ENCODE results near the gene ZNF385C.
"Not testable (repeated sequence)": the region's sequence is repeated elsewhere in the genome, so short reads cannot be mapped to it uniquely, and the experiment has no call there.

Gene ZNF385C

DNA sequence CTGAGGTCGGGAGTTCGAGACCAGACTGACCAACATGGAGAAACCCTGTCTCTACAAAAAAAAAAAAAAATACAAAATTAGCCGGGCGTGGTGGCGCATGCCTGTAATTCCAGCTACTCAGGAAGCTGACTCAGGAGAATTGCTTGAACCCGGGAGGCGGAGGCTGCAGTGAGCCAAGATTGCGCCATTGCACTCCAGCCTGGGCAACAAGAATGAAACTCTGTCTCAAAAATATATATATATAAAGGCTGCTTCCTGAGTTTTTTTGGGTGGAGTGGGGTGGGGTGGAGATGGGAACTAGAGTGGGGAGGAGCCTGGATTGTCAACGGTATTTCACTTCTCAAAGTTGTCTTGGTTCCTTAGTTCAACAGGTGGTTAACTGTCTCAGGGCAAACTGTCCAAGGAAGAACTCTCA lies 88.0 kb downstream of the ZNF385C start:
- not testable (repeated sequence) for ATAC-seq (replicated peaks; ENCODE audit: extremely low read depth, poor library complexity, severe bottlenecking); DNase-seq (ENCODE audit: low spot score in 2 of 2); H3K4me3 Mint-ChIP-seq; H3K27me3 Mint-ChIP-seq; H3K9me3 Mint-ChIP-seq
- peaks cover 54% of the 10 kb centered on the region for H3K4me1 Mint-ChIP-seq
- H3K36me3 Mint-ChIP-seq (ENCODE audit: insufficient read depth) = peaks cover 19% of the 10 kb centered on the region
- peak overlapping the region; percentile 75 for H3K27ac Mint-ChIP-seq (ENCODE audit: low read depth)

DNA sequence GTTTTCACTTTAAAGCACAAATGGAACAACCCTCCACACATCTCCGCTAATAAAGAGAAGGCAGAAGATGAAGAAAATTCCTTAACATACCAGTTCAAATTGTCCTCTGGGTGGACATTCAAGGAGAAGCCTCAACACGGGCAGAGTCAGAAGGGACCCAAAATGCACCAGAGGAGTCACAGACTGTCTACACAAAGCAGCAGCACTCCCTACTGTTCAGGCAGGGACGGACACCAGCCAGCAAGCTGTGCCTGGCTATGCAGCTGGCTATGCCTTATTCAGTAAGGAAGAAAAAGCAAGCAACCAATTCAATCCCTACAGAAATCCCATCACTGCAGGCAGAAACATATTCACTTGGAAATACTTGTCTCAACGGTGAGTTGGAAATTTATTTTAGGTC lies 89.1 kb downstream of the ZNF385C start:
- ATAC-seq (replicated peaks; ENCODE audit: extremely low read depth, poor library complexity, severe bottlenecking) (no peak), DNase-seq (ENCODE audit: low spot score in 2 of 2) (no peak)
- H3K9me3 Mint-ChIP-seq = no peaks in the 10 kb centered on the region
- peaks cover 16% of the 10 kb centered on the region for H3K36me3 Mint-ChIP-seq (ENCODE audit: insufficient read depth)
- peaks cover 55% of the 10 kb centered on the region for H3K4me1 Mint-ChIP-seq
- H3K4me3 Mint-ChIP-seq = no peak overlapping the region
- no peak overlapping the region for H3K27ac Mint-ChIP-seq (ENCODE audit: low read depth)
- H3K27me3 Mint-ChIP-seq = no peaks in the 10 kb centered on the region

DNA sequence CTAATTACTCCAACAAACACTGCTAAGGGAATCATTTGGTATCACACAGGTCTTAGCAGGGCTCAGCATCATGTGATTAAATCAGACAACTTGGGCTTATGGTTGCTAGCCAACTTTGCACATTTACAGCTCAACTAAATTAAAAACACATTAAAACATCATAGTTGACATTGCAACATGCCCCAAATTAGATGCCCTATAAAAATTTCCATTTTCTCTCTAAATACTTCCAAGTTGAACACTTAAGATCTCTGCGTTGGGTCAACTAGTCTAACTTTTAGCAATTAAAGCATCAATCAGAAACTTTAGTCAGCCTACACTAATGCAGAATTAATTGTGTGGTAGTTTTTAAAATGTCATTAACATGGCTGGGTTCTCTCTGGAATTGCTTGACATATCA lies 93.1 kb downstream of the ZNF385C start:
- peaks cover 55% of the 10 kb centered on the region for H3K4me1 Mint-ChIP-seq

DNA sequence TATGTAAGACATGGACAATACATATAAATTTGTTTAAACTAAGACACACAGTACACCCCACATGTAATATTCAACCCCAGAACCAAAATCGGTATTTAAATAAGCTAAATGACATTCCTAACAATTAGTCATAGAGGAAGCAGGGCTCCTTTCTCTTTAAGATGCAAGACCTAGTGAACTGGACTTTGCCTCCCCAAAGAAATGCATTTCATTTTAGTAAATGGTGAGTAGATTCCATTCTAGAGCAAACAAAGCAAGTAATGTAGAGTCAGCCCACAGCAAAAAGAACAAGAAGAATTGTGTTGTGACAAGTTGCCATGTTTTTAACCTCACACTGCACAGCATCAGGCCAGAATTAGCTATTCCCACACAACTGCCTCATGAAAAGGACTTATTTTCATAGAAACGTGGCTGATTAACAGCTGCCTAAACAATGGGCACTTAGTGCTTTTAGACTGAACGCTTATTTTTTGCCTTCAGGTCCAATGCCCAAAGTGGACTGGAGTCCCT lies 95.4 kb downstream of the ZNF385C start:
- no peak overlapping the region for H3K27ac Mint-ChIP-seq (ENCODE audit: low read depth)
- H3K36me3 Mint-ChIP-seq (ENCODE audit: insufficient read depth) = peaks cover 44% of the 10 kb centered on the region
- DNase-seq (ENCODE audit: low spot score in 2 of 2) (no peak), ATAC-seq (replicated peaks; ENCODE audit: extremely low read depth, poor library complexity, severe bottlenecking) (no peak)
- H3K9me3 Mint-ChIP-seq = no peaks in the 10 kb centered on the region
- H3K4me3 Mint-ChIP-seq = no peak overlapping the region
- no peaks in the 10 kb centered on the region for H3K27me3 Mint-ChIP-seq
- H3K4me1 Mint-ChIP-seq = peaks cover 42% of the 10 kb centered on the region

More for the DNA sequence above, 93.1 kb downstream of the ZNF385C start:
- no peak for DNase-seq (ENCODE audit: low spot score in 2 of 2)
- no peaks in the 10 kb centered on the region for H3K27me3 Mint-ChIP-seq
- H3K9me3 Mint-ChIP-seq = no peaks in the 10 kb centered on the region
- no peak overlapping the region for H3K4me3 Mint-ChIP-seq
- peak overlapping the region; percentile 23 for H3K27ac Mint-ChIP-seq (ENCODE audit: low read depth)
- ATAC-seq (replicated peaks; ENCODE audit: extremely low read depth, poor library complexity, severe bottlenecking) = no peak
- H3K36me3 Mint-ChIP-seq (ENCODE audit: insufficient read depth) = peaks cover 31% of the 10 kb centered on the region

DNA sequence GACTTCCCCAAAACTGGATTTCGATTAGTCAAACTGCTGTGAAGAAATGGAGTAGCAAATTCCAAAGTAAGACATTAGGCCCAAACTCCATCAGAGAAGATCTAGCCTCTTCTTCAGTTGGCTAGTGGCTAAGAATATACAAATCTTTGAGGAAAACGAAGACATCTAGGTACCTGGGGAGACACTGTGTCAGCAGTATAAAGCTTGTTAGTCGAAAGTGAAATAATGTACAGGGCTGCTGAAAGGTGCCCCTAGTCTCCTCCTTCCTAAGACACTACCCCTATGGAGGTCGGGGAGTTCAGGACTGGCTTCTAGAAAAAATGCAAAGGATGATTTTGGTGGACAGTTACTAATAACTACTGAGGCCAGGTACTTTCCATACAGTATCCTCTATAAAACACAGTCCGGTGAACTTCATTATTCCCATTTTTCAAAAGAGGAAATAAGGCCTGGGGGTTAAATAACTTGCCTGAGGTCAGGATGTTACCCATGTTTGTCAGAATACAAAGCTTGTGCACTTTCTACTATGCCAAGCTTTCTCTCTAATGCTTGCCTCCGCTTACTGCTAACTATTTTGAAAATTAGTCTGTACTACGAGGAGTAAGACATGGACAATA lies 96.0 kb downstream of the ZNF385C start:
- Mint-ChIP-seq H3K4me3 (no peak overlapping the region), H3K27ac (ENCODE audit: low read depth) (no peak overlapping the region), H3K36me3 (ENCODE audit: insufficient read depth) (peaks cover 50% of the 10 kb centered on the region), H3K27me3 (no peaks in the 10 kb centered on the region), H3K9me3 (no peaks in the 10 kb centered on the region), H3K4me1 (peaks cover 41% of the 10 kb centered on the region)
- DNase-seq (ENCODE audit: low spot score in 2 of 2) (no peak), ATAC-seq (replicated peaks; ENCODE audit: extremely low read depth, poor library complexity, severe bottlenecking) (no peak)

DNA sequence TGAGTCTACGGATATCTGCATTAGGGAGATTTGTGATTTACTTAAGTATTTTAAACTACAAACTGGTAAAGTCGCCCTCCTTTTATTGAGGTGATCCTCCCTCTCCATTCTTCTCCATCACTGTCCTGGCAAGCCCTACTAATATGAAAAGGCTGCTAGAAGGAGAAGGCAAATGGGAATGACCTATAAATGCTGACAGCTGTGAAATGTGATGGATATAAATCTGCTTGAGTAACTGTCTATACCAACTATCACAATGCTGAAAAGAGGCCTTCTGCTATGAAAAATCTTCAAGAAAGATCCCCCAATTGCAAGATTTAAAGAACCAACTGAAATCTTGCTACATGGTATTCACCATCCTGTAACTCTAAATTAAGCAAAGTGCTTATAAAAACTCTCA lies 96.5 kb downstream of the ZNF385C start:
- Mint-ChIP-seq H3K4me1 (peaks cover 37% of the 10 kb centered on the region), H3K27ac (ENCODE audit: low read depth) (no peak overlapping the region), H3K9me3 (no peaks in the 10 kb centered on the region)

DNA sequence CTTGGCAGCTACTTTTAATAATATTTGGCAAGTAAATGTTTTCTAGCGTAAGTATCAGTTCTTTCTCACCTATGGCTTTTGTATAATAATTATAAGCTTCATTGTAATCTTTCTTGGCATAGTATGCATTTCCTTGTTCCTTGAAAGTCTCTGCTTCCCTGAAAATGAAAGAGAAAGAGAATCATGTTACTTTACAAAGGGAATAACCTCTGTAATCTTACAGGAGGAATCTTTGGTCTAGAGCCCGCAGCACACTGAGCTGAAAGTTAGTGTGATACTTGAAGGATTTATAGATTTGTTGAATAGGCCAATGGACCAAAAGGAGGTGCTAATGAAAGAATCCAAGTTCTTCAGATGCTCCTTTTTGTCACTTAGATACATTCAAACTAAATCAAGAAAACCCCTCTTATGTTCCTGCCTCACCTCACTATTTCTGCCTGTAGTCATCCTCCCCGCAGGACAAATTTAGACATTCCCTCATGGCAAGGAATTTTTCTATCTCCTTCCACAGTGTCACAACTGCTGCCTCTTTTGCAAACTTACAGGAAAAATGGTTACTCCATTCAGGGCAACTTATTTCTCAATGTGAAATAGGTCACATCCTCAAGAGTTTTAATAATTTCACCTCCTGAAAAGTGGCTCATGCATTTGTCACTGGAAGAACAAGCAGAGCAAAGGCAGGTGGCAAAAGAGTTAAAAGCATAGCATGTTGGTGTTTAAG lies 97.7 kb downstream of the ZNF385C start:
- Mint-ChIP-seq H3K27ac (ENCODE audit: low read depth) (no peak overlapping the region), H3K4me3 (no peak overlapping the region), H3K36me3 (ENCODE audit: insufficient read depth) (peaks cover 64% of the 10 kb centered on the region), H3K4me1 (peaks cover 35% of the 10 kb centered on the region), H3K9me3 (no peaks in the 10 kb centered on the region), H3K27me3 (no peaks in the 10 kb centered on the region)
- DNase-seq (ENCODE audit: low spot score in 2 of 2) (no peak), ATAC-seq (replicated peaks; ENCODE audit: extremely low read depth, poor library complexity, severe bottlenecking) (no peak)

More for the DNA sequence above, 96.5 kb downstream of the ZNF385C start:
- no peaks in the 10 kb centered on the region for H3K27me3 Mint-ChIP-seq
- peaks cover 52% of the 10 kb centered on the region for H3K36me3 Mint-ChIP-seq (ENCODE audit: insufficient read depth)
- ATAC-seq (replicated peaks; ENCODE audit: extremely low read depth, poor library complexity, severe bottlenecking) (no peak), DNase-seq (ENCODE audit: low spot score in 2 of 2) (no peak)
- no peak overlapping the region for H3K4me3 Mint-ChIP-seq

DNA sequence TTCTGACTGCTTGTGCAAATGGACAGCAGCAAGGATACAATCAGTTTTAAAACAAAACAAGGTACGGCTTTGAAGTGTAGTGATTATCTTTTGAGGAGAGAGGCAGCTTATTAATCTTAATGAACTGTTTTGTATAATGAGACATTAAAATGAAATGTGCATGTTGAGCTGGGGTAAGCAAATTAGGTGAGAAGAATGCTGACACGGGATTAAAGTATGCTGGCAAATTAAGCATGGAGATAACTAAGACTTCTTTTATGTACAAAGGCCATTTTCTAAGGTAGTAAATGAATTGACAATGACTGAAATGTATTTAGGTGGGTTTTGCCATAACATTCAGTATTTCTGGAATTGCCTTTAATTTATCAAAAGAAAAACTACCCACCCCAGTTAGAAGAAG lies 99.8 kb downstream of the ZNF385C start:
- Mint-ChIP-seq H3K9me3 (no peaks in the 10 kb centered on the region), H3K27ac (ENCODE audit: low read depth) (no peak overlapping the region), H3K36me3 (ENCODE audit: insufficient read depth) (peaks cover 85% of the 10 kb centered on the region), H3K4me1 (peaks cover 26% of the 10 kb centered on the region), H3K27me3 (no peaks in the 10 kb centered on the region), H3K4me3 (no peak overlapping the region)
- ATAC-seq (replicated peaks; ENCODE audit: extremely low read depth, poor library complexity, severe bottlenecking) (no peak), DNase-seq (ENCODE audit: low spot score in 2 of 2) (no peak)

DNA sequence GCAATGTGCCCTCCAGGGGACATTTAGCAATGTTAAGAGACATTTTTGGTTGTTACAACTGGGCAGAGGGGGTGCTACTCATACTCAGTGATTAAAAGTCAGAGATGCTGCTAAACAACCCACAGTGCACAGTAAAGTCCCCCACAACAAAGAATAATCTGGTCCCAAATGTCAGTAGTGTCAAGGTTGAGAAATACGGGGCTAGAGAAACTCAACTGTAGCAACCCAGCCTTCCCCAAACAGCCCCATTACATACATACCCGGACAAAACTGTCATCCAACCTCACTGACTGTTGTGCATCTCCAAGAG lies 101.5 kb downstream of the ZNF385C start:
- H3K27ac Mint-ChIP-seq (ENCODE audit: low read depth) = no peak overlapping the region
- peaks cover 86% of the 10 kb centered on the region for H3K36me3 Mint-ChIP-seq (ENCODE audit: insufficient read depth)
- DNase-seq (ENCODE audit: low spot score in 2 of 2) = no peak
- H3K4me1 Mint-ChIP-seq = peaks cover 10% of the 10 kb centered on the region
- no peak overlapping the region for H3K4me3 Mint-ChIP-seq
- no peaks in the 10 kb centered on the region for H3K9me3 Mint-ChIP-seq
- ATAC-seq (replicated peaks; ENCODE audit: extremely low read depth, poor library complexity, severe bottlenecking) = no peak
- no peaks in the 10 kb centered on the region for H3K27me3 Mint-ChIP-seq

DNA sequence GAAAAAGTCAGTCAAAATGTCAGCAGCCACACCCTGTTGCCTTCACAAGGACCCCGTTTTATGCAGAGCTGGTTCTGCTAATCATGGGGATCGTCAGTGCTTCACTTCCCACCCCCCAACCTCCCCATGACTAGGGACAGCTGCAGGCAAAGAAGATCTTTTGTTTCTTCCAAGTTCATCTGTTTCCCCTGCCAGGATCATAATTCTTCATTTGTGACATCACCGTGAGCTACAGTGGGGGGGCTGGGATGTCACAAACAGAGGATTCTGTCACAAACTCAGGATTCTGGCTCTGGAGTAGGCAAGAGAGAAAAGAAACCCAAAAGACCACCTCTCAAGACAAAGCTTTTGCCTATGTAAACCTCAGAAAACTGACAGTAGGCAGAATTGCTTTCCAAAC lies 105.7 kb downstream of the ZNF385C start:
- Mint-ChIP-seq H3K36me3 (ENCODE audit: insufficient read depth) (peaks cover 78% of the 10 kb centered on the region), H3K9me3 (no peaks in the 10 kb centered on the region), H3K4me3 (no peak overlapping the region), H3K4me1 (no peaks in the 10 kb centered on the region), H3K27me3 (no peaks in the 10 kb centered on the region), H3K27ac (ENCODE audit: low read depth) (no peak overlapping the region)
- DNase-seq (ENCODE audit: low spot score in 2 of 2) = no peak
- ATAC-seq (replicated peaks; ENCODE audit: extremely low read depth, poor library complexity, severe bottlenecking) = no peak

DNA sequence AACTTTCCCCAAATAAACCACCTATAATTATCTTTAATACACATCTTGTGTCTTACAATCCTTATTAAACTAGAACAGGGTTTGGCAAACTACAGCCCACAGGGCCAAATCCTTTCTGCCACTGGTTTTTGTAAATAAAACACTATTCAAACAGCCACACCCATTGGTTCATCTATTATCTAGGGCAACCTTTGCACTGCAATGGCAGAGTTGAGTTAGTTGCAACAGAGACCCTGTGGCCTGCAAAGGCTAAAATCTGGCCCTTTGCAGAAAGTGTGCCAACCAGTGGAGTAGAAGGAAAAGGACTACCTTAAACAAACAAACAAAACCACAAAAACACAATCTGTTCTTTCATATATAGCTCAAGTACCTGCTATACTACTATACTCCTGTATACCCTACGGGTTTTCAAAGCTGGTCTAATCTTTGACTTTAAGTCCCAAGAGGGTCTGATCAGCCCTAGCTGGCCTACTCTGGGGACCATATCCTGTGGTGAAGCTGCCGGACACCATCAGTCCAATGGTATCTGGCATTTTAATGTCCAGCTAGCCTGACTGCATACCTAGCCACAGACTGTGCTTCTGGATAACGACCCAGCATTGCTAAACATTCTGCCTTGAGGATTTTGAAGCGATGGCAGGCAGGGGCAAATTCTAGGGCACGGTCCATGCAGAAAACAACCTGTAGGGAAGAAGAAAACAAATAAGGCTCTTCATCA lies 108.4 kb downstream of the ZNF385C start:
- H3K27ac Mint-ChIP-seq (ENCODE audit: low read depth) = no peak overlapping the region

DNA sequence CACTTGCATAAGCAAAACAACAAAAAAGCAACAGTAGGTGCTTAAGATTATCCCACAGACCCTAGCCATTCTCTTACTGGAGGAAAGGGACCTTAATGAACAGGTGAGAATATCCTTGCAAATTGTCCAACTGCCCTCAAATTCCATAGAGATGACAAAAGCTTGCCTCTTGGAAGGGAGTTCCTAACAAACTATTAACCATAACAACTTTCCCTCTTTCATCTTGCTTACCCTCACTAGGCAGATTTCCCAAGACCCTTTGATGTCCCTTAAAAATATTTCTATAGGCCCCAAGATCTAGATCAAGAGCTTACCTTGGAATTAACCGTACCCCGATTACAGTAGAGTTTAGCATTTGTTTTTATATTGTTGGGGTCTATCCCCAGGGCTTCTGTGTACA lies 109.9 kb downstream of the ZNF385C start:
- peaks cover 68% of the 10 kb centered on the region for H3K36me3 Mint-ChIP-seq (ENCODE audit: insufficient read depth)
- DNase-seq (ENCODE audit: low spot score in 2 of 2) = no peak
- no peak overlapping the region for H3K27ac Mint-ChIP-seq (ENCODE audit: low read depth)
- no peaks in the 10 kb centered on the region for H3K9me3 Mint-ChIP-seq
- peaks cover 5% of the 10 kb centered on the region for H3K4me1 Mint-ChIP-seq
- H3K4me3 Mint-ChIP-seq = no peak overlapping the region
- ATAC-seq (replicated peaks; ENCODE audit: extremely low read depth, poor library complexity, severe bottlenecking) = no peak
- no peaks in the 10 kb centered on the region for H3K27me3 Mint-ChIP-seq

More for the DNA sequence above, 108.4 kb downstream of the ZNF385C start:
- DNase-seq (ENCODE audit: low spot score in 2 of 2) (no peak), ATAC-seq (replicated peaks; ENCODE audit: extremely low read depth, poor library complexity, severe bottlenecking) (no peak)
- no peak overlapping the region for H3K4me3 Mint-ChIP-seq
- H3K27me3 Mint-ChIP-seq = no peaks in the 10 kb centered on the region
- H3K4me1 Mint-ChIP-seq = no peaks in the 10 kb centered on the region
- peaks cover 70% of the 10 kb centered on the region for H3K36me3 Mint-ChIP-seq (ENCODE audit: insufficient read depth)
- H3K9me3 Mint-ChIP-seq = no peaks in the 10 kb centered on the region

DNA sequence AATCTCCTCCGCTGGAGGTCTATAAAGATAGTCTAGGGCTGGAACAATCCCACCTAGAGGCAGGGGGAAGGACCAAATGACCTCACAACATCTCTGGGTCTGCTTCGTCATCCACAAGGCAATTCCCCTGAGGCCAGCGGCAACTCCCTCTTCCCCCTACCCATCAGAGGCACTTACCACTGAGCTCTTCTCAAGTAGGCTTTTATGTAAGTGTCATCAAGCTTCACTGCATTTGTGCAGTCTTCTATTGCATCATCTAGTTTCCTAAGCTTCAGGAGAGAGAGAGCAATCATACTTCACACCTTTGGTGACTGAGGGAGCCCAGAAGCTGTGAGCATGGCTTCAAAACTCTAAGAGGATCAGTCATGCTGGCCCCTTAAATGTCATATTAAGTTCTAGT lies 110.6 kb downstream of the ZNF385C start:
- Mint-ChIP-seq H3K27me3 (no peaks in the 10 kb centered on the region), H3K9me3 (no peaks in the 10 kb centered on the region), H3K4me1 (peaks cover 5% of the 10 kb centered on the region), H3K27ac (ENCODE audit: low read depth) (no peak overlapping the region), H3K36me3 (ENCODE audit: insufficient read depth) (peaks cover 66% of the 10 kb centered on the region), H3K4me3 (no peak overlapping the region)
- ATAC-seq (replicated peaks; ENCODE audit: extremely low read depth, poor library complexity, severe bottlenecking) (no peak), DNase-seq (ENCODE audit: low spot score in 2 of 2) (no peak)

All from central memory CD8-positive, alpha-beta T cell (primary cell).